MCF 10A (cell line): ENCODE measurements around the gene TPD52L1. TPM values are rescaled to one million over a fixed set of nuclear protein-coding genes. Genes with fewer than 3 reads are reported as not detected.

ENCODE experiments used
- BruUV-seq: library from RNA; stranded (reverse); fragments of 400-500 nt; replicated peaks from 2 replicates; lab custom pipeline; 2021; lab: Mats Ljungman, UMichigan
- CTCF ChIA-PET: fragments of 300-600 bp; sonication (Branson Sonifier 250); formaldehyde crosslinking; extraction: SDS; loops from one replicate; lab custom pipeline; 2021; ENCODE audit warnings: antibody characterized with exemption, inconsistent platforms; lab: Yijun Ruan, JAX
- POLR2A ChIA-PET: fragments of 300-600, 350-650 bp; sonication (Branson Sonifier 250); formaldehyde crosslinking; extraction: SDS; loops from one replicate; lab custom pipeline; 2020; ENCODE audit warnings: antibody characterized with exemption, inconsistent platforms; lab: Yijun Ruan, JAX
- DNase-seq: peaks from one replicate; pipeline ENCODE4 v3.0.0-alpha.2; 2018; ENCODE audit not compliant: unreplicated experiment
- H3K27ac Mint-ChIP-seq: one replicate; pipeline ENCODE4 v1.8.0; 2022; ENCODE audit warnings: mild to moderate bottlenecking, low read depth, mixed read lengths; ENCODE audit not compliant: unreplicated experiment
- H3K27me3 Mint-ChIP-seq: one replicate; pipeline ENCODE4 v1.8.0; 2022; ENCODE audit warnings: mixed read lengths; ENCODE audit not compliant: insufficient read depth, unreplicated experiment
- H3K36me3 Mint-ChIP-seq: one replicate; pipeline ENCODE4 v1.8.0; 2022; ENCODE audit warnings: mild to moderate bottlenecking, moderate library complexity, mixed read lengths; ENCODE audit not compliant: insufficient read depth, unreplicated experiment
- H3K4me1 Mint-ChIP-seq: one replicate; pipeline ENCODE4 v1.8.0; 2022; ENCODE audit warnings: mixed read lengths; ENCODE audit not compliant: insufficient read depth, unreplicated experiment
- H3K4me3 Mint-ChIP-seq: one replicate; pipeline ENCODE4 v1.8.0; 2022; ENCODE audit warnings: mild to moderate bottlenecking, moderate library complexity, mixed read lengths; ENCODE audit not compliant: unreplicated experiment
- H3K9me3 Mint-ChIP-seq: one replicate; pipeline ENCODE4 v1.8.0; 2022; ENCODE audit warnings: mixed read lengths; ENCODE audit not compliant: unreplicated experiment
- intact Hi-C: fragments of 100-400 bp; cut with micrococcal nuclease; formaldehyde crosslinking; loops from 2 replicates; pipeline ENCODE4 v1.14.1; 2022
- total RNA-seq: library from RNA; stranded (reverse); gene quantifications from 2 replicates; pipeline ENCODE4 v1.2.3, GENCODE V29; 2022
- TF ChIP-seq, protein P1 (sequence below): fragments of 200-600 bp; IDR thresholded peaks from one replicate; pipeline ENCODE4 v1.8.0; 2022; ENCODE audit warnings: antibody characterized with exemption, mild to moderate bottlenecking; ENCODE audit not compliant: unreplicated experiment

Gene TPD52L1
- total RNA-seq, 1 experiment from 2014 or later: 69.5 TPM

GRCh38 chr6:125208625-125209249 is 55.2 kb downstream of the TPD52L1 start:
- no peak for DNase-seq
- no peak overlapping the region for H3K4me3 Mint-ChIP-seq
- H3K4me1 Mint-ChIP-seq: peaks cover 13% of the 10 kb centered on the region
- no TSS peak for BruUV-seq
- TF ChIP-seq, protein P1, sequence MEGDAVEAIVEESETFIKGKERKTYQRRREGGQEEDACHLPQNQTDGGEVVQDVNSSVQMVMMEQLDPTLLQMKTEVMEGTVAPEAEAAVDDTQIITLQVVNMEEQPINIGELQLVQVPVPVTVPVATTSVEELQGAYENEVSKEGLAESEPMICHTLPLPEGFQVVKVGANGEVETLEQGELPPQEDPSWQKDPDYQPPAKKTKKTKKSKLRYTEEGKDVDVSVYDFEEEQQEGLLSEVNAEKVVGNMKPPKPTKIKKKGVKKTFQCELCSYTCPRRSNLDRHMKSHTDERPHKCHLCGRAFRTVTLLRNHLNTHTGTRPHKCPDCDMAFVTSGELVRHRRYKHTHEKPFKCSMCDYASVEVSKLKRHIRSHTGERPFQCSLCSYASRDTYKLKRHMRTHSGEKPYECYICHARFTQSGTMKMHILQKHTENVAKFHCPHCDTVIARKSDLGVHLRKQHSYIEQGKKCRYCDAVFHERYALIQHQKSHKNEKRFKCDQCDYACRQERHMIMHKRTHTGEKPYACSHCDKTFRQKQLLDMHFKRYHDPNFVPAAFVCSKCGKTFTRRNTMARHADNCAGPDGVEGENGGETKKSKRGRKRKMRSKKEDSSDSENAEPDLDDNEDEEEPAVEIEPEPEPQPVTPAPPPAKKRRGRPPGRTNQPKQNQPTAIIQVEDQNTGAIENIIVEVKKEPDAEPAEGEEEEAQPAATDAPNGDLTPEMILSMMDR: no peak
- CTCF ChIA-PET: interaction anchor here (0.6 to 1.6 kb wide), 3 partner anchors 10 to 84 kb away, joined by 3 read pairs; no protein-coding TSS in a partner anchor
- no peaks in the 10 kb centered on the region for H3K9me3 Mint-ChIP-seq
- H3K27me3 Mint-ChIP-seq: no peaks in the 10 kb centered on the region
- intact Hi-C loops: no loop called here
- no peaks in the 10 kb centered on the region for H3K36me3 Mint-ChIP-seq
- POLR2A ChIA-PET: no interaction called here
- H3K27ac Mint-ChIP-seq: no peak overlapping the region

- intact Hi-C loops: no loop called here
- ChIA-PET CTCF (interaction anchor here (0.6 to 1.4 kb wide), 5 partner anchors 9 to 100 kb away, joined by 3 to 4 read pairs (median 3); no protein-coding TSS in a partner anchor), POLR2A (interaction anchor here (0.6 to 1.5 kb wide), 4 partner anchors 9 to 706 kb away, joined by 3 to 4 read pairs (median 4); no protein-coding TSS in a partner anchor)
- H3K4me1 Mint-ChIP-seq: peaks cover 13% of the 10 kb centered on the region
- no peaks in the 10 kb centered on the region for H3K27me3 Mint-ChIP-seq
- no TSS peak for BruUV-seq
- TF ChIP-seq, protein P1: no peak
- no peaks in the 10 kb centered on the region for H3K9me3 Mint-ChIP-seq
- no peak overlapping the region for H3K27ac Mint-ChIP-seq
- DNase-seq: no peak
- H3K4me3 Mint-ChIP-seq: no peak overlapping the region
- H3K36me3 Mint-ChIP-seq: no peaks in the 10 kb centered on the region
Observed at GRCh38 chr6:125210667-125211066, 57.1 kb downstream of the TPD52L1 start.

DNA sequence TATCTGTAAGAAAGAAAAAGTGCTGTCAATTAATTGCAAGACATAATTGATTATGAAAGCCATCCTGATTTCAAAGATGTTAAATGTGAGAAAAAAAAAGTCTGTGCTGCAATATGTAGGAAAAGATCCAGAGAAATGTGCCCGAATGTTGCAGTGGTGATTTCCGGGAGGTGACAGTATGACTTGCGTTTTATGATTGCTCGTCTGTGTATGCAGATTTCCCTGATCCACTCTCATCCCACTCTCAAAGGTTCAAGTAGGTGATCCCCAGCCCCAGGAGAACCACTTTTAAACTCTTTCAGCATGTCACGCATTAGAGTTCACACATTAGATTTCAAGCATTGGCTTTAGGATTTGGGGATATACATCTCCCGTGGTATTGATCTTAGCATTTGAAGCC is 57.8 kb downstream of the TPD52L1 start:
- H3K9me3 Mint-ChIP-seq: no peaks in the 10 kb centered on the region
- H3K27me3 Mint-ChIP-seq: no peaks in the 10 kb centered on the region
- no peak overlapping the region for H3K4me3 Mint-ChIP-seq
- CTCF ChIA-PET: interaction anchor here (1.0 to 1.8 kb wide), 4 partner anchors 9 to 58 kb away, joined by 3 to 6 read pairs (median 4); partner anchors contain the start of gene TPD52L1
- no peak overlapping the region for H3K27ac Mint-ChIP-seq
- TF ChIP-seq, protein P1: no peak
- no TSS peak for BruUV-seq
- no peaks in the 10 kb centered on the region for H3K36me3 Mint-ChIP-seq
- H3K4me1 Mint-ChIP-seq: peaks cover 13% of the 10 kb centered on the region
- intact Hi-C loops: no loop called here
- no peak for DNase-seq
- POLR2A ChIA-PET: interaction anchor here (0.8 to 2.1 kb wide), 7 partner anchors 8 to 42 kb away, joined by 4 to 9 read pairs (median 4); no protein-coding TSS in a partner anchor

DNA sequence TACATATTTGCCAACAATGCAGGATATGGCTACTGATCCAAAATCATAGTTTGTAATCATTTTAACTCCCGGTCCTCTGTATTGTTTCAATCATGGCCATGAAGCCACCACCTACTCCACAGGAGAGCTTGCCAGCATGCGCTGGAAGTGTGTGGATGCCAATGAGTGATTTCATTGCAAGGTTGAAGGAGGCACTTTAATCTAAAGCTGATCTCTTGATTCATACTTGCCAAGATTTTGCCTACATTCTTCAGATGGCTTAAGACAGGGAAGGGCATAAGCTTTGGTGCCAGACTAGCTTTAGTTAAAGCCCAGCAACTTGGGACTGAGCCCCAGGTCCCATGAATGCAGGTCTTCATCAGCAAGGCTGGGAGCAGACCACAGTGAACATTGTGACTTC is 58.8 kb downstream of the TPD52L1 start:
- intact Hi-C loops: no loop called here

More for the DNA sequence above, 58.8 kb downstream of the TPD52L1 start:
- Mint-ChIP-seq H3K27me3 (no peaks in the 10 kb centered on the region), H3K4me1 (peaks cover 13% of the 10 kb centered on the region), H3K36me3 (no peaks in the 10 kb centered on the region), H3K27ac (no peak overlapping the region), H3K9me3 (no peaks in the 10 kb centered on the region), H3K4me3 (no peak overlapping the region)
- no TSS peak for BruUV-seq
- ChIA-PET POLR2A (interaction anchor here (0.8 to 2.1 kb wide), 10 partner anchors 9 to 89 kb away, joined by 3 to 9 read pairs (median 4); partner anchors contain the start of genes HDDC2 and TPD52L1), CTCF (interaction anchor here (0.5 to 1.8 kb wide), 4 partner anchors 10 to 333 kb away, joined by 3 to 6 read pairs (median 3); partner anchors contain the start of gene TPD52L1)
- no peak for DNase-seq
- TF ChIP-seq, protein P1: no peak
